SK-N-SH (cell line): ENCODE measurements around the gene USP4.

Source experiments
- EP300 ChIP-seq, 2 experiments: IDR thresholded peaks; 2 replicates each; pipeline versions ENCODE4 v1.4.0 to v1.6.1; 2012; ENCODE audit warnings: borderline replicate concordance in 1 of 2, low read depth in 1 of 2, low read length in 1 of 2
- EZH2phosphoT487 ChIP-seq: fragments of 200-600 bp; sonication (generic); IDR thresholded peaks from 2 replicates; pipeline ENCODE4 v1.6.1; 2017; ENCODE audit warnings: low read depth, mixed run types, mild to moderate bottlenecking, antibody characterized with exemption, moderate library complexity, borderline replicate concordance
- FOXJ3 ChIP-seq: sonication (generic); formaldehyde crosslinking; IDR thresholded peaks from 2 replicates; pipeline ENCODE4 v1.5.1; 2020; ENCODE audit warnings: mild to moderate bottlenecking, missing genetic modification reagents
- GABPA ChIP-seq: IDR thresholded peaks from 2 replicates; pipeline ENCODE4 v1.4.0; 2012; ENCODE audit warnings: low read depth, mild to moderate bottlenecking
- GATA2 ChIP-seq: sonication (generic); formaldehyde crosslinking; IDR thresholded peaks from 2 replicates; pipeline ENCODE4 v1.5.0; 2020; ENCODE audit warnings: mild to moderate bottlenecking, missing genetic modification reagents
- MEF2A ChIP-seq: IDR thresholded peaks from 2 replicates; pipeline ENCODE4 v1.4.0; 2012; ENCODE audit warnings: low read depth, borderline replicate concordance
- POLR2AphosphoS5 ChIP-seq: IDR thresholded peaks from 2 replicates; pipeline ENCODE4 v1.6.1; 2012; ENCODE audit warnings: low read depth, low read length
- RFX5 ChIP-seq: IDR thresholded peaks from 2 replicates; pipeline ENCODE4 v1.6.1; 2012; ENCODE audit warnings: mild to moderate bottlenecking, improper control_type of control experiment, low read length
- SIN3A ChIP-seq: IDR thresholded peaks from 2 replicates; pipeline ENCODE4 v1.6.1; 2012; ENCODE audit warnings: low read depth, mild to moderate bottlenecking, low read length, moderate library complexity, borderline replicate concordance
- TEAD4 ChIP-seq: IDR thresholded peaks from 2 replicates; pipeline ENCODE4 v1.4.0; 2012; ENCODE audit warnings: mild to moderate bottlenecking, borderline replicate concordance; ENCODE audit not compliant: insufficient read depth
- TF ChIP-seq, protein P1 (sequence below): fragments of 200-600 bp; sonication (generic); IDR thresholded peaks from 2 replicates; pipeline ENCODE4 v1.6.1; 2017; ENCODE audit warnings: antibody characterized with exemption, mild to moderate bottlenecking, moderate library complexity
- TF ChIP-seq, protein P2 (sequence below): IDR thresholded peaks from 2 replicates; pipeline ENCODE4 v1.6.1; 2012; ENCODE audit warnings: mild to moderate bottlenecking, low read depth, low read length, moderate library complexity

DNA sequence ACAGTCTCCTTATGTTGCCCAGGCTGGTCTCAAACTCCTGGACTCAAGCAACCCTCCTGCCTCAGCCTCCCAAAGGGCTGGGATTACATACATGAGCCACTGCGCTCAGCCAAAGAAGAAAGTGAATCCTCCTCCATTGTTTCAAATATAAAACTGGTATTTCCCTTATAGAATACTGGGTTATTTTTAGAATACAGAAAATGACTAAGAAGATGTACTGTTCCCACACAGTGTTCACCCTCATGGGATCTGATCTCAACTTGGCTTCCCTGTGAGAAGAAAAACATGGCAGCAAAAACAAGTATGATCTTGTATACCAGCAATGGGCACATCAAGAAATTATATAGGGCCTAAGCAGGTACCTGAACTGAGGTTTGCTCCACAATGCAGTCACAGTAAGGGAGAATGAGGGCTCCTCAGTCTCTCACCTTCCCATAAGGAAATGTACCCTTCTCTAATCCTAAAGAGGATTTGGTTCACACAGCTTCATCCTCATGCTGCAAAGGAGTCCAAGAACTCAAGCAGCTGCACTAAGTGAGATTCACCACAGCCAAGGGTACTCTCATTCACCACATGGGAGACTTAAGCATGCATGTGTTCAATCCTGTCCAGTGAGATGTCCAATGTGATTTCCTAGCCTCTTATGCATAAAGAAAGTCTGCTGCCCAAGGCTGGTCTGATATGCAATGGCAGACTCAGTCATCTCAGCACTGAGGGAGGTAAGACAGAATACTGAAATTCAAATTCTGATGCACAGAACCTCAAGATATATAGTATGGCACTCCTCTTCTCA is 25.8 kb downstream of the USP4 start:
- TF ChIP-seq, protein P1, sequence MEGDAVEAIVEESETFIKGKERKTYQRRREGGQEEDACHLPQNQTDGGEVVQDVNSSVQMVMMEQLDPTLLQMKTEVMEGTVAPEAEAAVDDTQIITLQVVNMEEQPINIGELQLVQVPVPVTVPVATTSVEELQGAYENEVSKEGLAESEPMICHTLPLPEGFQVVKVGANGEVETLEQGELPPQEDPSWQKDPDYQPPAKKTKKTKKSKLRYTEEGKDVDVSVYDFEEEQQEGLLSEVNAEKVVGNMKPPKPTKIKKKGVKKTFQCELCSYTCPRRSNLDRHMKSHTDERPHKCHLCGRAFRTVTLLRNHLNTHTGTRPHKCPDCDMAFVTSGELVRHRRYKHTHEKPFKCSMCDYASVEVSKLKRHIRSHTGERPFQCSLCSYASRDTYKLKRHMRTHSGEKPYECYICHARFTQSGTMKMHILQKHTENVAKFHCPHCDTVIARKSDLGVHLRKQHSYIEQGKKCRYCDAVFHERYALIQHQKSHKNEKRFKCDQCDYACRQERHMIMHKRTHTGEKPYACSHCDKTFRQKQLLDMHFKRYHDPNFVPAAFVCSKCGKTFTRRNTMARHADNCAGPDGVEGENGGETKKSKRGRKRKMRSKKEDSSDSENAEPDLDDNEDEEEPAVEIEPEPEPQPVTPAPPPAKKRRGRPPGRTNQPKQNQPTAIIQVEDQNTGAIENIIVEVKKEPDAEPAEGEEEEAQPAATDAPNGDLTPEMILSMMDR, result no peak
- TF ChIP-seq GATA2 (no peak), GABPA (no peak), EP300 (IDR thresholded peaks at IDR 0.05; ENCODE audit: borderline replicate concordance in 1 of 2, low read depth in 1 of 2, low read length in 1 of 2) (no peak), RFX5 (no peak), EZH2phosphoT487 (no peak), SIN3A (no peak), MEF2A (no peak), POLR2AphosphoS5 (no peak), TEAD4 (no peak), FOXJ3 (CRISPR knock-in tag) (no peak)
- TF ChIP-seq, protein P2, sequence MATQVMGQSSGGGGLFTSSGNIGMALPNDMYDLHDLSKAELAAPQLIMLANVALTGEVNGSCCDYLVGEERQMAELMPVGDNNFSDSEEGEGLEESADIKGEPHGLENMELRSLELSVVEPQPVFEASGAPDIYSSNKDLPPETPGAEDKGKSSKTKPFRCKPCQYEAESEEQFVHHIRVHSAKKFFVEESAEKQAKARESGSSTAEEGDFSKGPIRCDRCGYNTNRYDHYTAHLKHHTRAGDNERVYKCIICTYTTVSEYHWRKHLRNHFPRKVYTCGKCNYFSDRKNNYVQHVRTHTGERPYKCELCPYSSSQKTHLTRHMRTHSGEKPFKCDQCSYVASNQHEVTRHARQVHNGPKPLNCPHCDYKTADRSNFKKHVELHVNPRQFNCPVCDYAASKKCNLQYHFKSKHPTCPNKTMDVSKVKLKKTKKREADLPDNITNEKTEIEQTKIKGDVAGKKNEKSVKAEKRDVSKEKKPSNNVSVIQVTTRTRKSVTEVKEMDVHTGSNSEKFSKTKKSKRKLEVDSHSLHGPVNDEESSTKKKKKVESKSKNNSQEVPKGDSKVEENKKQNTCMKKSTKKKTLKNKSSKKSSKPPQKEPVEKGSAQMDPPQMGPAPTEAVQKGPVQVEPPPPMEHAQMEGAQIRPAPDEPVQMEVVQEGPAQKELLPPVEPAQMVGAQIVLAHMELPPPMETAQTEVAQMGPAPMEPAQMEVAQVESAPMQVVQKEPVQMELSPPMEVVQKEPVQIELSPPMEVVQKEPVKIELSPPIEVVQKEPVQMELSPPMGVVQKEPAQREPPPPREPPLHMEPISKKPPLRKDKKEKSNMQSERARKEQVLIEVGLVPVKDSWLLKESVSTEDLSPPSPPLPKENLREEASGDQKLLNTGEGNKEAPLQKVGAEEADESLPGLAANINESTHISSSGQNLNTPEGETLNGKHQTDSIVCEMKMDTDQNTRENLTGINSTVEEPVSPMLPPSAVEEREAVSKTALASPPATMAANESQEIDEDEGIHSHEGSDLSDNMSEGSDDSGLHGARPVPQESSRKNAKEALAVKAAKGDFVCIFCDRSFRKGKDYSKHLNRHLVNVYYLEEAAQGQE, result no peak
